ENCODE data around the gene RAB31.

- TF ChIP-seq CTCF (IDR thresholded peaks at IDR 0.05), result no peak
- no peak for TF ChIP-seq POLR2A (IDR thresholded peaks at IDR 0.05)
Observed at GRCh38 chr18:9701609-9702349, 6.3 kb upstream of the RAB31 start.
